ENCODE results near the gene SLIT3. TPM values are rescaled to one million over a fixed set of nuclear protein-coding genes. Genes with fewer than 3 reads are reported as not detected.

The SLIT3 gene
- total and polyA plus RNA-seq, 2 donors = 8.4 to 9.2 TPM

- Histone ChIP-seq H3K4me3 (ENCODE audit: low read length in 2 of 2) (no peak overlapping the region), H3K36me3 (ENCODE audit: control insufficient read depth in 2 of 2, insufficient read depth in 2 of 2, low read length in 1 of 2) (no peaks in the 10 kb centered on the region), H3K27ac (ENCODE audit: low read depth in 1 of 2, low read length in 1 of 2) (no peak overlapping the region), H3K27me3 (ENCODE audit: control insufficient read depth in 2 of 2, insufficient read depth in 1 of 2, low read length in 1 of 2) (no peaks in the 10 kb centered on the region), H3K9me3 (ENCODE audit: control insufficient read depth in 2 of 2, insufficient read depth in 1 of 2, low read length in 1 of 2) (no peaks in the 10 kb centered on the region), H3K4me1 (ENCODE audit: control insufficient read depth in 2 of 2, insufficient read depth in 2 of 2, low read length in 2 of 2) (peaks cover 0 to 6% of the 10 kb centered on the region in 2 donors)
- DNase-seq (ENCODE audit: low read depth in 6 of 9, low spot score in 9 of 9) = no peak
- WGBS = 53% methylated on average over 3 of the region's 3 CpGs
Observed at GRCh38 chr5:169280696-169281095, 20.2 kb downstream of the SLIT3 start.

GRCh38 chr5:169280286-169280685, 20.7 kb downstream of the SLIT3 start:
- H3K36me3 ChIP-seq (ENCODE audit: control insufficient read depth in 2 of 2, insufficient read depth in 2 of 2, low read length in 1 of 2) = no peaks in the 10 kb centered on the region
- no peak overlapping the region for H3K4me3 ChIP-seq (ENCODE audit: low read length in 2 of 2)
- WGBS = 91% methylated on average over 4 of the region's 4 CpGs
- H3K27ac ChIP-seq (ENCODE audit: low read depth in 1 of 2, low read length in 1 of 2) = no peak overlapping the region
- no peaks in the 10 kb centered on the region for H3K9me3 ChIP-seq (ENCODE audit: control insufficient read depth in 2 of 2, insufficient read depth in 1 of 2, low read length in 1 of 2)
- H3K4me1 ChIP-seq (ENCODE audit: control insufficient read depth in 2 of 2, insufficient read depth in 2 of 2, low read length in 2 of 2) = peaks cover 0 to 6% of the 10 kb centered on the region in 2 donors
- no peaks in the 10 kb centered on the region for H3K27me3 ChIP-seq (ENCODE audit: control insufficient read depth in 2 of 2, insufficient read depth in 1 of 2, low read length in 1 of 2)
- no peak for DNase-seq (ENCODE audit: low read depth in 6 of 9, low spot score in 9 of 9)

GRCh38 chr5:169279125-169279524, 21.8 kb downstream of the SLIT3 start:
- Histone ChIP-seq H3K27ac (ENCODE audit: low read depth in 1 of 2, low read length in 1 of 2) (no peak overlapping the region), H3K4me3 (ENCODE audit: low read length in 2 of 2) (no peak overlapping the region), H3K9me3 (ENCODE audit: control insufficient read depth in 2 of 2, insufficient read depth in 1 of 2, low read length in 1 of 2) (no peaks in the 10 kb centered on the region), H3K36me3 (ENCODE audit: control insufficient read depth in 2 of 2, insufficient read depth in 2 of 2, low read length in 1 of 2) (no peaks in the 10 kb centered on the region), H3K4me1 (ENCODE audit: control insufficient read depth in 2 of 2, insufficient read depth in 2 of 2, low read length in 2 of 2) (peaks cover 0 to 6% of the 10 kb centered on the region in 2 donors), H3K27me3 (ENCODE audit: control insufficient read depth in 2 of 2, insufficient read depth in 1 of 2, low read length in 1 of 2) (no peaks in the 10 kb centered on the region)
- WGBS = 94% methylated on average over 2 of the region's 2 CpGs
- peak in 1 of 9 donors; percentile 15 for DNase-seq (ENCODE audit: low read depth in 6 of 9, low spot score in 9 of 9)

- H3K9me3 ChIP-seq (ENCODE audit: control insufficient read depth in 2 of 2, insufficient read depth in 1 of 2, low read length in 1 of 2) = no peaks in the 10 kb centered on the region
- H3K27ac ChIP-seq (ENCODE audit: low read depth in 1 of 2, low read length in 1 of 2) = no peak overlapping the region
- no peaks in the 10 kb centered on the region for H3K27me3 ChIP-seq (ENCODE audit: control insufficient read depth in 2 of 2, insufficient read depth in 1 of 2, low read length in 1 of 2)
- no peaks in the 10 kb centered on the region for H3K36me3 ChIP-seq (ENCODE audit: control insufficient read depth in 2 of 2, insufficient read depth in 2 of 2, low read length in 1 of 2)
- peaks cover 0 to 16% of the 10 kb centered on the region in 2 donors for H3K4me1 ChIP-seq (ENCODE audit: control insufficient read depth in 2 of 2, insufficient read depth in 2 of 2, low read length in 2 of 2)
- no peak overlapping the region for H3K4me3 ChIP-seq (ENCODE audit: low read length in 2 of 2)
- DNase-seq (ENCODE audit: low read depth in 6 of 9, low spot score in 9 of 9) = no peak
- 92% methylated on average over 2 of the region's 2 CpGs for WGBS
Observed at GRCh38 chr5:169273881-169274280, 27.1 kb downstream of the SLIT3 start.

- Histone ChIP-seq H3K9me3 (ENCODE audit: control insufficient read depth in 2 of 2, insufficient read depth in 1 of 2, low read length in 1 of 2) (no peaks in the 10 kb centered on the region), H3K36me3 (ENCODE audit: control insufficient read depth in 2 of 2, insufficient read depth in 2 of 2, low read length in 1 of 2) (no peaks in the 10 kb centered on the region), H3K27me3 (ENCODE audit: control insufficient read depth in 2 of 2, insufficient read depth in 1 of 2, low read length in 1 of 2) (no peaks in the 10 kb centered on the region), H3K4me3 (ENCODE audit: low read length in 2 of 2) (no peak overlapping the region), H3K27ac (ENCODE audit: low read depth in 1 of 2, low read length in 1 of 2) (no peak overlapping the region), H3K4me1 (ENCODE audit: control insufficient read depth in 2 of 2, insufficient read depth in 2 of 2, low read length in 2 of 2) (peaks cover 0 to 12% of the 10 kb centered on the region in 2 donors)
- WGBS = 97% methylated on average over 1 of the region's 1 CpG
- no peak for DNase-seq (ENCODE audit: low read depth in 6 of 9, low spot score in 9 of 9)
Observed at GRCh38 chr5:169273451-169273850, 27.5 kb downstream of the SLIT3 start.

- 90% methylated on average over 12 of the region's 12 CpGs for WGBS
- Histone ChIP-seq H3K36me3 (ENCODE audit: control insufficient read depth in 2 of 2, insufficient read depth in 2 of 2, low read length in 1 of 2) (no peaks in the 10 kb centered on the region), H3K9me3 (ENCODE audit: control insufficient read depth in 2 of 2, insufficient read depth in 1 of 2, low read length in 1 of 2) (no peaks in the 10 kb centered on the region), H3K4me1 (ENCODE audit: control insufficient read depth in 2 of 2, insufficient read depth in 2 of 2, low read length in 2 of 2) (peaks cover 0 to 10% of the 10 kb centered on the region in 2 donors), H3K4me3 (ENCODE audit: low read length in 2 of 2) (no peak overlapping the region), H3K27me3 (ENCODE audit: control insufficient read depth in 2 of 2, insufficient read depth in 1 of 2, low read length in 1 of 2) (no peaks in the 10 kb centered on the region), H3K27ac (ENCODE audit: low read depth in 1 of 2, low read length in 1 of 2) (peak overlapping the region; percentile 19 to 47)
- DNase-seq (ENCODE audit: low read depth in 6 of 9, low spot score in 9 of 9) = peak in 1 of 9 donors; percentile 14
Observed at GRCh38 chr5:169272731-169273427, 28.1 kb downstream of the SLIT3 start.

- Histone ChIP-seq H3K27ac (ENCODE audit: low read depth in 1 of 2, low read length in 1 of 2) (no peak overlapping the region), H3K9me3 (ENCODE audit: control insufficient read depth in 2 of 2, insufficient read depth in 1 of 2, low read length in 1 of 2) (no peaks in the 10 kb centered on the region), H3K4me1 (ENCODE audit: control insufficient read depth in 2 of 2, insufficient read depth in 2 of 2, low read length in 2 of 2) (peaks cover 0 to 10% of the 10 kb centered on the region in 2 donors), H3K4me3 (ENCODE audit: low read length in 2 of 2) (no peak overlapping the region), H3K27me3 (ENCODE audit: control insufficient read depth in 2 of 2, insufficient read depth in 1 of 2, low read length in 1 of 2) (no peaks in the 10 kb centered on the region), H3K36me3 (ENCODE audit: control insufficient read depth in 2 of 2, insufficient read depth in 2 of 2, low read length in 1 of 2) (no peaks in the 10 kb centered on the region)
- no peak for DNase-seq (ENCODE audit: low read depth in 6 of 9, low spot score in 9 of 9)
- WGBS = 93% methylated on average over 5 of the region's 5 CpGs
Observed at GRCh38 chr5:169272111-169272510, 28.8 kb downstream of the SLIT3 start.

- DNase-seq (ENCODE audit: low read depth in 6 of 9, low spot score in 9 of 9) = no peak
- H3K9me3 ChIP-seq (ENCODE audit: control insufficient read depth in 2 of 2, insufficient read depth in 1 of 2, low read length in 1 of 2) = no peaks in the 10 kb centered on the region
- no peaks in the 10 kb centered on the region for H3K27me3 ChIP-seq (ENCODE audit: control insufficient read depth in 2 of 2, insufficient read depth in 1 of 2, low read length in 1 of 2)
- 93% methylated on average over 3 of the region's 3 CpGs for WGBS
- no peak overlapping the region for H3K4me3 ChIP-seq (ENCODE audit: low read length in 2 of 2)
- H3K4me1 ChIP-seq (ENCODE audit: control insufficient read depth in 2 of 2, insufficient read depth in 2 of 2, low read length in 2 of 2) = peaks cover 0 to 10% of the 10 kb centered on the region in 2 donors
- H3K27ac ChIP-seq (ENCODE audit: low read depth in 1 of 2, low read length in 1 of 2) = no peak overlapping the region
- H3K36me3 ChIP-seq (ENCODE audit: control insufficient read depth in 2 of 2, insufficient read depth in 2 of 2, low read length in 1 of 2) = no peaks in the 10 kb centered on the region
Observed at GRCh38 chr5:169270827-169271226, 30.1 kb downstream of the SLIT3 start.

GRCh38 chr5:169268019-169268418, 32.9 kb downstream of the SLIT3 start:
- no peaks in the 10 kb centered on the region for H3K27me3 ChIP-seq (ENCODE audit: control insufficient read depth in 2 of 2, insufficient read depth in 1 of 2, low read length in 1 of 2)
- 87% methylated on average over 7 of the region's 7 CpGs for WGBS
- H3K4me1 ChIP-seq (ENCODE audit: control insufficient read depth in 2 of 2, insufficient read depth in 2 of 2, low read length in 2 of 2) = peaks cover 0 to 4% of the 10 kb centered on the region in 2 donors
- DNase-seq (ENCODE audit: low read depth in 6 of 9, low spot score in 9 of 9) = peak in 1 of 9 donors; percentile 10
- H3K27ac ChIP-seq (ENCODE audit: low read depth in 1 of 2, low read length in 1 of 2) = no peak overlapping the region
- no peak overlapping the region for H3K4me3 ChIP-seq (ENCODE audit: low read length in 2 of 2)
- H3K9me3 ChIP-seq (ENCODE audit: control insufficient read depth in 2 of 2, insufficient read depth in 1 of 2, low read length in 1 of 2) = no peaks in the 10 kb centered on the region
- H3K36me3 ChIP-seq (ENCODE audit: control insufficient read depth in 2 of 2, insufficient read depth in 2 of 2, low read length in 1 of 2) = no peaks in the 10 kb centered on the region

Measured in thymus (tissue), 11 donors.